Head of caudate nucleus (tissue), 42 donors: ENCODE measurements around the gene ATP1B1.
"Not testable (repeated sequence)": the region's sequence is repeated elsewhere in the genome, so short reads cannot be mapped to it uniquely, and the experiment has no call there.

Source experiments
- DNase-seq, 42 donors: peaks; one replicate each; pipeline versions ENCODE4 v3.0.0 to v3.0.0-alpha.2; 2020 to 2021; ENCODE audit warnings: mixed read lengths in 7 of 42
- intact Hi-C: fragments of 100-400 bp; cut with DNase I; formaldehyde crosslinking; loops from one replicate; pipeline ENCODE4 v1.15.0; 2022

Gene ATP1B1

DNA sequence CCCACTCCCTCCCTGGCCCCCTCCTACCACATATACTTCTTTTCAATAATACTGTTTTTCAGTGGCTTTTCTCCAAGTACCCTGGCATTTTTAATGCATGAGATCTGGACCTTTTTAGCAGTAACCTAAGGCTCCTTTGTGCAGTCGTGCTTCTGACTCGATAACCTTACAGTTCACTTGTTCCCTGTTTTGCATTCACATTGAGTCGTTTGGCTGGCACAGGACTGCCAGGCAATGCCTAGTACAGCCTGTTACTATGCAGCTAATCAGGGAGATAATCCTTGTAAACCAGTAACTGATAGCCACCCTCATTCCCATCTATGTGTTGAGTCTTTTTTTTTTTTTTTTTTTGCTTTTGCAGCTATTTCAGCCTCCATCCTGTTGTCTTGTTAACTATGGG lies 3.7 kb downstream of the ATP1B1 start:
- peak in 1 of 42 donors; percentile 29 for DNase-seq
- intact Hi-C loops, result loop anchor here (10.0 kb wide), 1 partner anchor 145 kb away; no protein-coding TSS in a partner anchor

DNA sequence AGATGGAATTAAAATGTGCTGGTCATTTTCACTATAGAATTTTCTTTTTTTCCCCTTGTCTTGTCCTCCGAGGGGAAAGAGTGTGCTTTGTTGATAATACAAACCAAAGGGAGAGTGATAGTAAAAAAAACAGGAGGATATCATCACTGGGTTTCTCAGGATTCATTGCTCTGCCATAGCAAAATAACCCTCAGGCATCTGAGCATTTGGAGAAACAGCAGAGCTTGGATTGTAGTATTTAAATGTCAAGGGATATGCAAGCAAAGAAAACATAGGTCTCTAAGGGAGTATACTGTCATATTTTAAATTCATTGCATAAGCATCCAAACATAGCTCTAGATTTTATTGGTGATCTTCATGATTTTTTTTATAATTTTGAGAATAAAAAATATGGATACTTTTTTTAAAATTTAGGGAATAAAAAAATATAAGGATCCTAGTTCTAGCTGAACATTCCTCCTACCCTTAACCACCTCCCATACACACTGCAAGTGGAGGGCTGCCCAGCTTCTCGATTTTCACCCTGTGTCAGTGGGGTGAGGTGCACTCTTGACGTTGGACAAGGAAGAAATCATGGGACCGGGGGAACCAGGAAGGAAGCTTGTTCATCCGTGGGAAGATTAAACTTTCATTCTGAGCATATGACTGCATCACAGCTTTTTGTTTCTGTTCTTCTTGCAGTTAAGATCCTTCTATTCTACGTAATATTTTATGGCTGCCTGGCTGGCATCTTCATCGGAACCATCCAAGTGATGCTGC lies 4.4 kb downstream of the ATP1B1 start:
- intact Hi-C loops, result loop anchor here (10.0 kb wide), 1 partner anchor 146 kb away; no protein-coding TSS in a partner anchor

GRCh38 chr1:169111472-169111871 lies 5.0 kb downstream of the ATP1B1 start:
- DNase-seq, result no peak
- intact Hi-C loops, result loop anchor here (10.0 kb wide), 1 partner anchor 147 kb away; no protein-coding TSS in a partner anchor

More for the DNA sequence above, 4.4 kb downstream of the ATP1B1 start:
- peak in 9 of 42 donors; percentile 33 to 68 (median 43) for DNase-seq

DNA sequence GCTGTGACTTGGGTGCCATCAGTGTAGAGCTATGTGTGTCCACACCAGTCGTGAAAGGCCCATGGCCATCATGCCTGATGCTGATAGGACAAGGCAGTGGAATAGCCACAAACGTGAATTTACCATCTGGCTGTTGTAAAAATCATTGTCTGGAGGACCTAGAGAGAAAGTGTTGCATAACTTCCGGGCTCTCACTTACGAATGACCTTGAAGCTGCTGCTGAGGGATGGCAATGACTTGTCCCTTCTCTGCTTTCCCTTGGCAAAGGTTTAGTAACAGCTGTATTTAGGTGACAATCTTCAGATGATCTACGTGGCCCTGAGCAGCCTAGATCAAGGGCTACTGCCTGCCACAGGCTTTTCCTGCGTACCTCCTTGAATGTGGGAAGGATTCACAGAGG lies 5.8 kb downstream of the ATP1B1 start:
- intact Hi-C loops, result loop anchor here (10.0 kb wide), 1 partner anchor 147 kb away; no protein-coding TSS in a partner anchor
- DNase-seq, result no peak

- no peak for DNase-seq
- intact Hi-C loops, result loop anchor here (10.0 kb wide), 1 partner anchor 149 kb away; no protein-coding TSS in a partner anchor
Observed at GRCh38 chr1:169113613-169114119, 7.2 kb downstream of the ATP1B1 start.

DNA sequence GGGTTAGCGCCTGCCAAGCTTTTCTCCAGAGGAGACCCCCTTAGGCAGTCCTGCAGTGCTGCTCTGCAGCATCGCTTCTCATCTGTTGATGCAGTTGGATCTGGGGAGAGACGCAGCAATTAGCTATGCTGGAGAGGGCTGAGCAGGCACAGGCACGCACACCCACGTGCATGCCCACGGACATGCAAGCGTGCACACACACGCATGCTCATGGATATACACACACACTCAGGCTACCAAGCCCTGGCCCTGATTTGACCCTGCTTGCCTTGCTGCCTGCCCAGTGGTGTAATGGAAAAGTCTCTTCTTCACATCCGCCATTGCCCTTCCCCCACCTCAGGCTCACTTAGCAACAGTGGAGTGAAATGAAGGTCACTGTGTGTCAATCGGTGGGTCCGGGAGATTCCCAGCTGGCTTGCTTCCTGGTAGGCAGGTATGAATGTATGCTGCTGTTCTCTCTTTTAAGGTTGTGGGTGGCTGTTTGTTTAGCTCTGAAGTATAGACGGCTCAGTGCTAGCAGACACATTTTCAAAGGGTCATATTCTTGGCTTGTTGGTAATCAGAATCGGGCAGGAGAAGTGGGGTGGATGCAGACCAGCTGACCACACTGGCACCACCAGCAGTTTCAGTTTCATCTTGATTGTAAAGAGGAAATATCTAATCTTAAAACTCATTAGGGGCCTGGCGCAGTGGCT lies 9.5 kb downstream of the ATP1B1 start:
- intact Hi-C loops, result loop anchor here (10.0 kb wide), 1 partner anchor 151 kb away; no protein-coding TSS in a partner anchor
- DNase-seq, result peak in 32 of 42 donors; percentile 34 to 78 (median 52)

DNA sequence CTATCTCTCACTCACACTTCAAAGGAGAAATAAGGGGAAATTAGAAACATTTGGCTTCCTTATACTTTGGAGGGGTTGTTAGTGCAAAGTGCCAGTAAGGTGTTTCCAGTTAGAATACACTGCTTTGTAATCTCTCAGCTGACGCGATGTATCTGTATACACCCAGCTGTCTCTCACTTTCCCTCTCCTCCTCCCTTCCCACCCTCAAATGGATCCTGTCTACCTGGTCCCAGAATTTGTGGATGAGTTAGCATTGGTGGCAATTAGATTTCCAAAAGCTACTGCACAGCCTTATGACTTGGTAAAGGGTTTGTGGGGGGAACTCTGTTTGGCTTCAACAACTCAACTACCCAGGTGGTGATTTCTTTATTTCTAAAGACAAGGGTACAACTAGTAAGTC lies 10.5 kb downstream of the ATP1B1 start:
- no peak for DNase-seq
- intact Hi-C loops, result loop anchor here (10.0 kb wide), 1 partner anchor 152 kb away; no protein-coding TSS in a partner anchor

- DNase-seq, result no peak
- intact Hi-C loops, result loop anchor here (10.0 kb wide), 1 partner anchor 153 kb away; no protein-coding TSS in a partner anchor
Observed at GRCh38 chr1:169117599-169117998, 11.1 kb downstream of the ATP1B1 start.

DNA sequence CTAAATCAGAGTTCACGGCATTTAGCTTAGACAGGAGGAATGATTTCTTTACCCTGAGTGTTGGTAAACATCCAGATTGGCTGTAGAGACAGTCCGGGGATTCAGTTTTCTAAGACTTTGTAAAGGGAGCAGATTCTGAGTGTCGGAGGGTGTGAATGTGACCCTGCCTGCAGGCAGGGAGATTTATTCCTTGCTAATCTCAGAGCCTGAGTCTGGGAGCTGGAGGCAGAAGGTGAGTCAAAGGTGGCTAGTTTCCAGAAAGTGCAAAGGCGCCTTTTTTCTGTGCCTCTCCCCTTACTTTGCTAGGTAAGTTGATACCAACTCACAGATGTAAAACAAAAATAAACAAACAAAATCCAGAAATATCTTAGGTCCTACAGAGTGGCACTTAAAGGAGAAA lies 11.7 kb downstream of the ATP1B1 start:
- no peak for DNase-seq
- intact Hi-C loops, result loop anchor here (10.0 kb wide), 1 partner anchor 153 kb away; no protein-coding TSS in a partner anchor

- intact Hi-C loops, result loop anchor here (10.0 kb wide), 1 partner anchor 155 kb away; no protein-coding TSS in a partner anchor
- no peak for DNase-seq
Observed at GRCh38 chr1:169119405-169119804, 12.9 kb downstream of the ATP1B1 start.

- no peak for DNase-seq
- intact Hi-C loops, result no loop called here
Observed at GRCh38 chr1:169120066-169120465, 13.6 kb downstream of the ATP1B1 start.

DNA sequence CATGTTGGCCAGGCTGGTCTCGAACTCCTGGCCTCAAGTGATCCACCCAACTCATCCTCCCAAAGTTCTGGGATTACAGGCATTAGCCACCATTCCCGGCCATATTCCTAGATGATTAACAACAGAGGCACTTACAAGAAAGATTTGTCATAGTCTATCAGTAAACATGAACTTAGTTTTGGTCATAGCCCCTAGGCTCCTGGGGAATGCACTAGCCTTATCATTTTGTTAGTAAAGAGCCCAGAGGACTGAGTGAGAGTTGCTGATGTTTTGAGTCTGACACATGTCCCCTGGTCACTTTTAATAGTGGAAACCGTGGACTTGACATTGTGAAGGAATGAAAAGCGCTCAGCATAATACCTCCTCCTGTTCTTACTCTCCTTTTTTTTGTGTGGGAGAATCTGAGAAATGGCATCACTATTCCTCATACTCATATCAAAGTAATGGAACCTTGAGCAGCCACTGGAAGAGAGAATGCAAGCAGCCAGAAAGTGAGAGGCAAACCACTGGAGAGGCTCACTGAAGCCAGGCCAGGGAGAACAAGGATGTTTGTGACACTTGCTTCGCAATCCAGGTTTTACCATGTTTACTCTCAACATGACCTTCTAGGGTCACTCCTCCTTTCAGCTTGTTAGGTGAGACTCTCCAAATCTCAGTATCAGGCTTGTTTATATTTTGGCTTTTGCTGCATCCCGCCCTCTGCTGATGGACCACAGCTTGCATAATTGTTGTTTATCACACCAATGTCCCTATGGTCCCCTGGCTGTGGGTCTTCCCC lies 14.8 kb downstream of the ATP1B1 start:
- intact Hi-C loops, result no loop called here
- no peak for DNase-seq

- DNase-seq, result no peak
- intact Hi-C loops, result no loop called here
Observed at GRCh38 chr1:169122976-169123375, 16.5 kb downstream of the ATP1B1 start.

DNA sequence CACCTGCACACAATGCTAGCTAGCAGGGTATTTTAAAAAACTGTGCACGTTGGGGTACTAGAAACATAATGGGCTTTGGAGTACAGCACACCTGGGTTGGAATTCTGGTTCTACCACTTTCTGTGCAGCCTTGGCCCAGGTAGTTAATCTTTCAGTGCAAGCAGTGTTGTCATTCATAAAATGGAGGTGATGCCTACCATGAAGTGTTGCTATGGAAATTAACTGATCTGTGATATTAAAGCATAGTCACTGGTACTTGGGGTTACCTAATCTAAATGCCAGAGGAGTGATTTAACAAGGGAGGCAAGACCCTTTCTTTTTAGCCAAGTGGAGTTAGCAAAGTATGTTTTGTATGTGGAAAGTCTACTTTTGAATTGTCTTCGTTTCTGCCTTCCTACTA lies 18.0 kb downstream of the ATP1B1 start:
- intact Hi-C loops, result no loop called here
- DNase-seq, result no peak

GRCh38 chr1:169125597-169125996 lies 19.1 kb downstream of the ATP1B1 start:
- intact Hi-C loops, DNase-seq: not testable (repeated sequence)

DNA sequence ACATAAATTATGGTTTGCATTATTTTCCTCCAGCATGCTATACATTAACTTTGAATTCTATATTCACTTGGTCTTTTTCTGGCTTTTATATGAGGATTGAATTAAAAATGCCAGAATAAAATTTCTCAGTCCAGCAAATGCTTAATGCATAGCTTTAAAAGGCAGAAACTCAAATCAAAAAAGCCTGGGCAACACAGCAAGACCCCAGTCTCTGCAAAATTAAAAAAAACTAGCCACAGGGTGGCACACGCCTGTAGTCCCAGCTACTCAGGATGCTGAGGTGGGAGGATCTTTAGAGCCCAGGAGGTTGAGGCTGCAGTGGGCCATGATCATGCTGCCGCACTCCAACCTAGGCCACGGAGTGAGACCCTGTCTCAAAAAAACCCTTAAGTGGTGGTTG lies 19.8 kb downstream of the ATP1B1 start:
- DNase-seq, result no peak

GRCh38 chr1:169127305-169127704 lies 20.8 kb downstream of the ATP1B1 start:
- DNase-seq, result no peak

More for the DNA sequence above, 19.8 kb downstream of the ATP1B1 start:
- intact Hi-C loops, result no loop called here

DNA sequence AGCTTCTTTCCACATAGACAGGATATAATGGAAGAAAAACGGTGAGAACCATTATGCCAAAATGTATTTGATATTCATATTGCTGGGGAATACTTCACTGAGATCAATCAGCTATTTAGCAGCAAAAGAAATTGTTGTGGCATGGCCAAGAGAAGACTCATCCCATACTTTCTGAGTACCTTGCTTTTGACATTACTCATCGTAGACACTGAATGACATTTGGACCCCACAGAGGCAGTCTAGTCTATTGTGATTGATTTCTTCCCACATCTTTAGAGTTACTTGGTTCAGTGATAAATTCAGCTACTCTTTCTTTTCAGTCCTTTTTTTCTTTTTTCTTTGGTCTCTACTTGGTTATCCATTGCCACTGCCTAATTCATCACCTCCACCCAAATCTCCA lies 22.1 kb downstream of the ATP1B1 start:
- DNase-seq, result no peak
- intact Hi-C loops, result no loop called here

More at GRCh38 chr1:169127305-169127704, 20.8 kb downstream of the ATP1B1 start:
- intact Hi-C loops, result no loop called here
